CD4-positive, alpha-beta T cell treated with Interleukin-12 subunit alpha and Interleukin-12 subunit beta, for 1 hour (primary cell): Measurements from ENCODE around the gene ARL8A.
"Not testable (repeated sequence)": the region's sequence is repeated elsewhere in the genome, so short reads cannot be mapped to it uniquely, and the experiment has no call there.

ENCODE experiments used
- DNase-seq: peaks from one replicate; pipeline ENCODE4 v3.0.0-alpha.2; 2020

Gene ARL8A

GRCh38 chr1:202144402-202145067 lies at the start of gene ARL8A:
Gene ARL8A, minus strand, starts transcription at chr1:202144737. Its CDS starts 165 bp downstream, at chr1:202144572.
- peak; percentile 74 for DNase-seq

DNA sequence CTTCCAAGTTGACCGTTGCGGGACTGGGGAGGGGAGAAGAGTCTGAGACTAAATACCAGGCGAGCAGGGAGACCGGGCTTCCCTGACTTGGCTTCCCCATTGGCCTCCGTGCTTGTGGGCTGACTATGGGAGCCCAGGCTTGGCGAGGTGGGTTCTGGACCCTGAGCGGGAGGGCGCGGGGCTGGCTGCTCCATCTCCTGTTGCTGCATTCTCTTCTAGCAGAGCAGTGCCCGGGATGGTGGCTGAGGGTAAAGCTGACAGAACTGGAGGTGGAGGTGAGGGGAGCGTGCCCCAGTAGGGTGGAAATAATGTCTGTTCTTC lies 49.8 kb upstream of the ARL8A start:
- DNase-seq: no peak

GRCh38 chr1:202193614-202194327 lies 49.2 kb upstream of the ARL8A start, which contains the start of gene LGR6:
Gene LGR6, plus strand, starts transcription at chr1:202193799. Its CDS starts 191 bp downstream, at chr1:202193990.
- DNase-seq: no peak

GRCh38 chr1:202192770-202193613 lies 48.5 kb upstream of the ARL8A start:
- DNase-seq: peak; percentile 62

DNA sequence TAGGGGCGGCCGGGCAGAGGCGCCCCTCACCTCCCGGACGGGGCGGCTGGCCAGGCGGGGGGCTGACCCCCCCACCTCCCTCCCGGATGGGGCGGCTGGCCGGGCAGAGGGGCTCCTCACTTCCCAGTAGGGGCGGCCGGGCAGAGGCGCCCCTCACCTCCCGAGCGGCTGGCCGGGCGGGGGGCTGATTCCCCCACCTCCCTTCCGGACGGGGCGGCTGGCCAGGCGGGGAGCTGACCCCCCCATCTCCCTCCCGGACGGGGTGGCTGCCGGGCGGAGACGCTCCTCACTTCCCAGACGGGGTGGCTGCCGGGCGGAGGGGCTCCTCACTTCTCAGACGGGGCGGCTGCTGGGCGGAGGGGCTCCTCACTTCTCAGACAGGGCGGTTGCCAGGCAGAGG lies 46.9 kb upstream of the ARL8A start:
- not testable (repeated sequence) for DNase-seq

GRCh38 chr1:202189918-202190715 lies 45.6 kb upstream of the ARL8A start:
- no peak for DNase-seq

DNA sequence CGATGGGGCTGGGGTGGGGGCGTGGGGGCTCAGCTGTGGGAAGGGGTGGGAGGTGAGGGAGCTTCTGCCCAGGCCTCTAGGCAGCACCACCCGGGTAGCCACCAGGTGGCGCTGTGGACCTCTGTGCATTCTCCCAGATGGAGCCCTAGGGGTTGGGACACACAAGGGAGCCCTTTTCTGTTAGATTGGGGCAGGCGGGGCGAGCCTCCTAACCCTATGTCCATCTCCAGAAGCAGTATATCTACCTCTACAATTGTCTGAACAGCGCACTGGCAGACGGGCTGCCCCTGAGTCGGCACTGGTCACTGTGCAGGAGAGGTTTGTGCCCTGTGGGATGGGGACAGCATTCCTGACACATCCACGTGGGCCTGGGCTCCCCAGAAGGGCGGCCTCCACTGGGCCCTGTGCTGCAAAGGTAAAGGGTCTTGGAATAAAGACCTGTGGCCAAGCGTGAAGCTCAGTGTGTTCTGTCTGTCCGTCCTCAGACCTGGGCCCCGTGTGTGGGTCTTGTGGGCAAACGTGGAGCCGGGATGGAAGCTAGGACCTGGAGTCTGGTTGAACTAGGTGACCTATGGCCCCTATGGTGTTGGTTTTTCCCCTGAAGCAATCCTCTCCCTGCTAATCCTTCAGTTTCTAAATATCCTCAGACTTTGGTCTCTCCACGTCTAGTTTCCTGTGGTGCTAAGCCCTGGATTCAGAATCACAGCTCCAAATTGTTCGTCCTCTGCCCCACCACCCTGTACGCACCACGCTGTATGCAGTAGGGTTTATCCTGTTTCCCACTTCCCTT lies 44.7 kb upstream of the ARL8A start:
- peak; percentile 77 for DNase-seq

- DNase-seq: no peak
Measured at GRCh38 chr1:202187697-202188407, 43.3 kb upstream of the ARL8A start.

- no peak for DNase-seq
Measured at GRCh38 chr1:202187041-202187671, 42.6 kb upstream of the ARL8A start.

- no peak for DNase-seq
Measured at GRCh38 chr1:202186327-202186726, 41.8 kb upstream of the ARL8A start.

DNA sequence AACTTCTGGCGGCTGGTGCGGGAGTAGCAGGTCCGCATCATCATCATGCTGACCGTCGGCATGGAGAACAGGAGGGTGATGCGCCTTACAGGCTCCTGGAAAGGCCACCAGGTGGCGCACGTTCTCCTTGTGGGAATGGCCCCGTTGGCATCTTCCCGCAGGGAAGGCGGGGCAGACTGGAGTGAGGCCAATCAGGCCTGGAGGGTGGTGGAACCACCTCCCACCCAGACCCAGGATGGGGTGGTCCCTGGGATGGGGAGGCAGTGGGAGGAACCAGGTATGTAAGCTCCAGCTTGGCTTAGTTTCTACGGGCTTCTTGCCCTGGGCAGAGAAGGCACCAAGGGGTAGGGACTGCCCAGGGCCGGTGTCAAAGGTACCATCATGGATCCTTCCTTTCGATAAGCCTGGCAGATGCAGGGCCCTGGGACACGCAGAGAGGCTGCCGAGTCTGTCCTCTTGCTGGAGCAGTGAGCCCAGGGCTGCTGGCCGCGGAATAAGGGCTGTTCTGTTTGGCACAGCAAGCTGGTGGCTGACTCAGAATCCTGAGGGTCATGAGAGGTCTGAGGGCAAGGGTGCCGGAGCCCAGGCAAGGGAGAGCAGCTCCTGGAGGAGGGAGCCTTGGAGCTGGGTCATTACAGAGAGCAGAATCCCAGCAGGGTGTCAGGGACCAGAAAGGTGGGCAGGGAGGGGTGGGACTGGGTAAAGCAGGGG lies 40.4 kb upstream of the ARL8A start:
- DNase-seq: peak; percentile 72

DNA sequence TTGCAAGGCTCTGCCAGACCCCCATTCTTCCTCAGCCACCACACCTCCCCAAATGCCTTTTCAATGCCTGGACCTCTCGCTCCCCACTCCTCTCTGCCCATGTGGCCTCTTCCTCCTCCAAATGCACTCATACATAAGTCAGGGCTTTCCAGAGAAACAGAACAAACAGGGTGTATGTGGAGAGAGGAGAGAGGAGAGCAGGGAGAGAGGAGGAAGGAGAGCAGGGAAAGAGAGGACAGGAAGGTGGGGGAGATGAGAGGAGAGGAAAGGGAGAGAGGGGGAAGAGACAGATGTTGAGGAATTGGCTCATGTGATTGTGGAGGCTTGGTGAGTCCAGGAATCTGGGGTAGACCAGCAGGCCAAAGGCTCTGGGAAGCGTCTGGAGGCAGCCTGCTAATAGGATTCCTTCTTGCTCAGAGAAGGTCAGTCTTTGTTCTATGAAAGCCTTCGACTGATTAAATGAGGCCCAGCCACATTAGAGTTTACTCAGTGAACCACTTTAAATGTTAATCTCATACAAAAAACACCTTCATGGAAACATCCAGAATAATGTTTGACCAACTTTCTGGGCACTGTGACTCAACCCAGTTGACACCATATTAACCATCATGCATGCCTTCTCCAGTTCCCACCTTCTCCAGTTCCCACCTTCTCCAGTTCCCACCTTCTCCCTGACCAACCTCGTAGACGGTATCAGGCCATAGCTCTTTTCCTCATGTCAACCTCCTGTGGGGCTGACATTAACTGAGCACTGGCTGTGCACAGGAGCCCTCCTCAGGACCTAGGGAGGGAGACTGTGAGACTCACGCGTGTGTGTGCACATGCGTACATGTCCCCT lies 37.7 kb upstream of the ARL8A start:
- no peak for DNase-seq

DNA sequence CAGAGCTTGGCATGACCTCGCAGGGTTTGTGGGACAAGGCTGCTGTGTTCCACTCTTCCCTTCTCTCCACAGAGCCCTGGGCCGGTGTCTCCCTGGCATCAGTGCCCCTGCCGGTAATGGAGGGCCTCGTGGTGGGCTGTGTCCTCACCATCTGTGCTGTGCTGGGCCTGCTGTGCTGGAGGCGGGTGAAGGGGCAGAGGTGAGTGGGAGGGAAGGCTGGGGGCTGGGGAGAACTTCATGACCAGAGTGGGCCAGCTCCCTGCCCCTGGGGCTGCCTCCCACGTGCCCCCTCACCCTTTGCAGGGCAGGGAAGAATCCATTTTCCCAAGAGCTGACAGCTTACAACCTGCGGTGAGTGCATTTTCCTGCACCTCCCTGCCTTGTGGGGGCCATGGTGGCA lies 37.0 kb upstream of the ARL8A start:
- DNase-seq: no peak

DNA sequence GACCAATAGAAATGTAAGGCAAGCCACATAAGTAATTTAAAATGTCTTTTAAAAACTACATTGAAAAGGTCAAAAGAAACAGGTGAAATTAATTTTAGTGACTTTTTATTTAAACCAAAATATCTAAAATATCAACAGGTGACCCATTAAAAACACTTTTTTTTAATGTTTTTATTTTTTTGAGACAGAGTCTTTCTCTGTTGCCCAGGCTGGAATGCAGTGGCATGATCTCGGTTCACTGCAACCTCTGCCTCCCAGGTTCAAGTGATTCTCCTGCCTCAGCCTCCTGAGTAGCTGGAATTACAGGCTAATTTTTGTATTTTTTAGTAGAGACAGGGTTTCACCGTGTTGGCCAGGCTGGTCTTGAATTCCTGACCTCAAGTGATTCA lies 36.2 kb upstream of the ARL8A start:
- DNase-seq: not testable (repeated sequence)

- no peak for DNase-seq
Measured at GRCh38 chr1:202179828-202180750, 35.6 kb upstream of the ARL8A start.

GRCh38 chr1:202176949-202177927 lies 32.7 kb upstream of the ARL8A start:
- no peak for DNase-seq

GRCh38 chr1:202173993-202174392 lies 29.5 kb upstream of the ARL8A start:
- no peak for DNase-seq
